Fibroblast of skin of left biceps (primary cell): ENCODE results near the gene USP28.
A peak's percentile ranks its signal among the peaks of the same experiment; 100 is the strongest.
"Not testable (repeated sequence)": the region's sequence is repeated elsewhere in the genome, so short reads cannot be mapped to it uniquely, and the experiment has no call there.

Source experiments
- DNase-seq, 2 experiments: peaks; one replicate each; pipeline ENCODE4 v3.0.0-alpha.2; 2013; ENCODE audit warnings: low read depth in 2 of 2

The USP28 gene

DNA sequence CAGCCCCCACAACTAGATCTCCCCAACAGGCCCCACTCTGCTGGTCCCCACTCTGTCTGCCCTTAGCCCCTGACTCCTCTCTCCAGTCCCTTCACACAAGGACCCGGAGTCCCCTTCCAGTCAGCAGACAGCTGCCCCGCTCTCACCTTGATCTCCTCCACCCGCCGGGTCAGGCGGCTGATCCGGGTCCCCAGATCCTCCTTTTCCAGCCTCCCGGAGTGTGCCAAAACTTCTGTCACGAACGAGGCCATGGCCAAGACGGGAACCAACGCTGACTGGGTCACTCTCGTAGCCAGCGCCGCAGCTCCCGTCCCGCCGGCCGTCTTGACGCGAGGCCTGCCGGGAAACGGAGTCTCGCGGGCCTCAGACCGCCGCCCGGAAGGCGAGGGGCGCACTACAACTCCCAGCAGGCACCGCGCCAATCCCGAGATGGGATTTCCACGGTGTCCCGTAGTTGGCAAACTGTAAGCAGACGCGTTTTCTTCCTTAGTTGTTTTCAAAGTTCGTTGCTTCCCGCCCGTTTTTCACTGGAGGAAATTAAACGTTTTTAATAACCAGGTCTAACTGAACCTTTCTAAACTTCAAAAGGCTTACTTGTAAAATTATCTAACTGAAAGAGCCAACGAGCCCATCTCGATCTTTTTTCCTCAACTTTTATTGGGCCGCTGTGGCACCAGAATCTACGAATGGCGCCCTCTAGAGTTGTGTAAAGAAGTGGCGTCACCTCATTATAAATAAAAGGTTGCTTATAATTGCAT lies 101.8 kb downstream of the USP28 start, which contains the start of gene ZW10:
Gene ZW10 (minus strand): TSS at position 277 of the 758 bp plus-strand sequence. CDS start 26 bp downstream, at position 251.
- DNase-seq: peak; percentile 91 to 93

DNA sequence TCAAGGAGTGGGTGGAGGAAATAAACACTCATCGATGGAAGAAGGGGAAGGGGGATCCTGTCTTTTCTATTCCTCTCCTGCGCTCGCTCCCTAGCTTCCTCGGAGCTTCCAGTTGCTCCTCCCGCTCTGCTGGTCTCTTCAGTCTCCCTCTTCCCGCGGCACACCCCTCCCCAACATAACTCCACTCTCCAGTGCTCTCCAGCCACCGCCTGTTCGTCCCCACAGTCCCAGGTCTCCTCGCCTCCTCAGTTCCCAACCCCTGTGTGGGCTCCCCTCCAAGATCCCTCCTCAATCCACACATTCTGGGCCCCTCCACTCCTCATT lies 102.3 kb downstream of the USP28 start:
- no peak for DNase-seq

DNA sequence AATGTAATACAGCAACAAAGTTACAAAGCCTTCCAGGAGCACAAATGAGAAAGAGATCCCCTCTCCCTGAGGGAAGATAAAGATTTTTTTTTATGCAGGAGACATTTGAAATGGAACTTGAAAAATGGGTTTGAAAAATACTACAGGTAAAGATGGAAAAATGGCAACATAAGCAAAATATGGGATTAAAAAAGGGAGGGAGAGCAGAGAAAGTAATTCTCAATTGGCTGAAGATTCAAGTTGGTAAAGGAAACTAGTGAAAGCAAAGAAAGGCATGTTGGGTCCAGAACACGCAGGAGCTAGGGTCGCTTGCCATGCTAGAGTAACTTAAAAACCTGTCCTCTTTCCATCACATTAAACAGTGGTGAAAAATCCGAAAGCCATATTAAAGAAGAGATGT lies 103.4 kb downstream of the USP28 start:
- no peak for DNase-seq

DNA sequence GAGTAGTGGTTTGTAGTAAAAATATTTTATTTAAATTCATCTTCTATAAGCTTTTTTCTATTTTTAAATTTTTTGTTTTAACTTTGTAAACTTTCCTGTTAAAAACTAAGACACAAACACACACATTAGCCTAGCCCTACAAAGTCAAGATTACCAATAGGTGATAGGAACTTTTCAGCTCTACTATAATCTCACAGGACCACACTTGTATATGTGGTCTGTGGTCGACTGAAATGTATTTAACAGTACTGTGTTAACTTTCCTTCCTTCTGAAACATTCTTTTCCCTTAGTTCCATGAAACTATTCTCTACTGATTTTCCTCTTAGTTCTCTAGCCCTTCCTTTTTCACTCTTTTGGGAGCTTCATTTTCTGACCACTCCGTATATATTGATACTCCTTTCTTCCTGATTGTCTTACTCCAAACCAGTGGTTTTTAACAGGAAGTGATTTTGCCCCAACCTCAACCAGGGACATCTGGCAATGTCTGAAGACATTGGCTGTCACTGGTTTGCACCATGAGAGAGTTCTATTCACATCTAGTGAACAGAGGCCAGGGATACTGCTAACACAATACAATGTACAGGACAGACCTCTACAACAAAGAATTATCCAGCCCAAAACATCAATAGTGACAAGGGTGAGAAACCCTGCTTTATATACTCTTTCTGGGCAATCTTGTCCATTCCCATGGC lies 110.7 kb downstream of the USP28 start:
- DNase-seq: no peak

DNA sequence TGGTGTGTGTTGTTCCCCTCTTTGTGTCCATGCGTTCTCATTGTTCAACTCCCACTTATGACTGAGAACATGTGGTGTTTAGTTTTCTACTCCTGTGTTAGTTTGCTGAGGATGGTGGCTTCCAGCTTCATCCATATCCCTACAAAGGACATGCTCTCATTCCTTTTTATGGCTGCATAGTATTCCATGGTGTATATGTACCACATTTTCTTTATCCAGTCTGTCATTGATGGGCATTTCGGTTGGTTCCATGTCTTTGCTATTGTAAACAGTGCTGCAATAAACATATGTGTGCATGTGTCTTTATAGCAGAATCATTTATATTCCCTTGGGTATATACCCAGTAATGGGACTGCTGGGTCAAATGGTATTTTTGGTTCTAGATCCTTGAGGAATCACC lies 112.3 kb downstream of the USP28 start:
- DNase-seq: not testable (repeated sequence)

DNA sequence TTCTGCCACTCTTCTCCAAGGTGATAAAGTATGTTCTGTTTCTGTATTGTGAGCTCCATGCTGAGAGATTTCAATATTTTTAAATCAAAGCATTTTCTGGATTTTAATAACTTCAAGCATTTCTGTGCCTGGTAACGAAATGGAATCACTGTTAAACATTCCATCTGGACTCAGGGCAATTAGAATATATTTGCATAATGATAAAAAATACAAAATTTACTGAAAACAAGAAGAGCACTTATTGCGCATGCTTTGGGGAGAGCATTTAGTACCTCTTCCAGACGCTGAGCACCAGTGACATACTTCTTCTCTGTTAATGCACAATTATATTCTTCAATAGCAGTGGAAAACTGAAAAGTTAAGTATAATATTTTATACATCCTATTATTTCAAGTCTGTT lies 115.1 kb downstream of the USP28 start:
- no peak for DNase-seq

DNA sequence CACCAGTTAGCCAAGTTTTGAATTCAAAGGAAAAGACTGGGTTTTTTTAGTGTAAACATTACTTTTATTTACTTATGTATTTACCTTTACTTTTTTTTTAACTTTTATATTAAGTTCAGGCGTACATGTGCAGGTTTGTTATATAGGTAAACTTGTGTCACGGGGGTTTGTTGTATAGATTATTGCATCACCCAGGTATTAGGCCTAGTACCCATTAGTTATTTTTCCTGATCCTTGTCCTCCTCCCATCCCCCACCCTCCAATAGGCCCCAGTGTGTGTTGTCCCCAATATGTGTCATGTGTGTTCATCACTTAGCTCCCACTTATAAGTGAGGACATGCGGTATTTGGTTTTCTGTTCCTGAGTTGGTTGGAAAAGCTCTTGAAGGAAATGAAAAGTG lies 122.4 kb downstream of the USP28 start:
- DNase-seq: no peak
